Sigmoid colon (tissue), 7 donors: Measurements from ENCODE around the gene DNAJC27. TPM values are rescaled to one million over a fixed set of nuclear protein-coding genes. Genes with fewer than 3 reads are reported as not detected.

Experiments used
- DNase-seq: peaks from one replicate; pipeline ENCODE4 v3.0.0-alpha.2; 2019
- H3K27ac ChIP-seq, 4 donors: fragments of 200-600 bp; sonication (generic); one replicate each; pipeline ENCODE4 v1.5.1; 2016 to 2019; ENCODE audit warnings: mild to moderate bottlenecking in 1 of 4
- H3K27me3 ChIP-seq, 3 donors: fragments of 200-600 bp; sonication (generic); one replicate each; pipeline ENCODE4 v1.5.1; 2019; ENCODE audit warnings: mild to moderate bottlenecking in 1 of 3
- H3K36me3 ChIP-seq, 4 donors: fragments of 200-600 bp; sonication (generic); one replicate each; pipeline ENCODE4 v1.5.1; 2016 to 2019
- H3K4me1 ChIP-seq, 4 donors: fragments of 200-600 bp; sonication (generic); one replicate each; pipeline ENCODE4 v1.5.1; 2017 to 2019
- H3K4me3 ChIP-seq, 4 donors: fragments of 200-600 bp; sonication (generic); one replicate each; pipeline ENCODE4 v1.5.1; 2017 to 2019; ENCODE audit warnings: mild to moderate bottlenecking in 2 of 4, moderate library complexity in 1 of 4
- H3K9me3 ChIP-seq, 4 donors: fragments of 200-600 bp in 3 of 4; sonication (generic) in 3 of 4; one replicate each; pipeline versions ENCODE4 v1.5.1 to v1.6.1; 2013 to 2019
- EP300 ChIP-seq, 4 donors: sonication (generic); formaldehyde crosslinking; IDR thresholded peaks; one replicate each; pipeline ENCODE4 v1.6.1; 2017; ENCODE audit warnings: antibody characterized with exemption in 4 of 4
- POLR2A ChIP-seq, 2 donors: fragments of 450-650 bp; IDR thresholded peaks; one replicate each; pipeline ENCODE4 v1.6.1; 2016; ENCODE audit warnings: antibody characterized with exemption in 2 of 2, mild to moderate bottlenecking in 2 of 2, moderate library complexity in 2 of 2
- POLR2AphosphoS5 ChIP-seq, 4 donors: sonication (generic); formaldehyde crosslinking; IDR thresholded peaks; one replicate each; pipeline ENCODE4 v1.6.1; 2017; ENCODE audit warnings: antibody characterized with exemption in 4 of 4
- WGBS, 2 donors: extraction: QIAGEN DNeasy Blood & Tissue Kit; methylation state at CpG; one replicate each; pipeline ENCODE4 v1.1.7; 2013; 5-methylcytosine and 5-hydroxymethylcytosine counted together
- intact Hi-C: fragments of 100-400 bp; cut with DNase I; formaldehyde crosslinking; loops from one replicate; pipeline ENCODE4 v1.15.1; 2023
- polyA plus RNA-seq, 3 donors: library from polyadenylated mRNA; stranded (reverse); fragments of 200-250 nt; gene quantifications; one replicate each; pipeline ENCODE4 v1.2.3, GENCODE V29; 2013
- total RNA-seq, 4 donors: library from RNA; depleted of rRNA; stranded (reverse); fragments of >200 nt; gene quantifications; one replicate each; pipeline ENCODE4 v1.1.0, GENCODE V29; 2016
- TF ChIP-seq, protein P1 (sequence below), 4 experiments: fragments of 450-650 bp in 3 of 4; fragments of 200-600 bp in 1 of 4; IDR thresholded peaks; one replicate each; pipeline ENCODE4 v1.5.1; 2016 to 2019; ENCODE audit warnings: antibody characterized with exemption in 4 of 4, mild to moderate bottlenecking in 3 of 4, moderate library complexity in 2 of 4
- donor health status: healthy with polysubstance abuse.
- donor health status: Bipolar disorder and iron deficiency.
- donor health status: healthy.

DNAJC27 gene
- total and polyA plus RNA-seq, 7 donors: 0.60 to 12.5 (median 6.3) TPM

DNA sequence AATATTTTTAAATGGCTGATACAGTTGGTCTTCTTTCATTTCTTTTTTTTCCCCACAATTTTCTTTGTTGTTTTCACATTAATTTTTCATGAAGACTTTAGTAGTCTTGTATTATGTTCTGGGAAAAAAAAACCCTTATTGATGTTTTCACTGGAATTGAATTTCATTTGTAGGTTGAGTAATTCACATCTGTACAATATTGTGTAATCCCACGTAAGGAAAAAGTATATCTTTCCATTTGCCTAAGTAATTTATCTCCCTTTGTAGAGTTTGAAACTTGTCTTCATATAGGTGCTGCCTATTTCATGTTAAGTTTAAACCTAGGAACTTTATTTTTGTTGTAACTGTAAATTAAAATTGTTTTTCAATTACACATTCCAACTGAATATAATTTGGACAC is 2.0 kb downstream of the DNAJC27 start:
- no peaks in the 10 kb centered on the region for H3K27me3 ChIP-seq
- peak overlapping the region in 1 of 4 donors; percentile 98 for H3K27ac ChIP-seq
- intact Hi-C loops: loop anchor here (2.0 to 5.0 kb wide), 2 partner anchors 49 to 73 kb away; partner anchors contain the start of genes ADCY3 and EFR3B
- no peak for DNase-seq
- H3K4me1 ChIP-seq: peaks cover 0 to 24% (median 10%) of the 10 kb centered on the region in 4 donors
- H3K9me3 ChIP-seq: no peaks in the 10 kb centered on the region
- no peak for TF ChIP-seq EP300 (IDR thresholded peaks at IDR 0.05)
- no peak for TF ChIP-seq POLR2A (IDR thresholded peaks at IDR 0.05)
- TF ChIP-seq POLR2AphosphoS5 (IDR thresholded peaks at IDR 0.05): no peak
- TF ChIP-seq, protein P1, sequence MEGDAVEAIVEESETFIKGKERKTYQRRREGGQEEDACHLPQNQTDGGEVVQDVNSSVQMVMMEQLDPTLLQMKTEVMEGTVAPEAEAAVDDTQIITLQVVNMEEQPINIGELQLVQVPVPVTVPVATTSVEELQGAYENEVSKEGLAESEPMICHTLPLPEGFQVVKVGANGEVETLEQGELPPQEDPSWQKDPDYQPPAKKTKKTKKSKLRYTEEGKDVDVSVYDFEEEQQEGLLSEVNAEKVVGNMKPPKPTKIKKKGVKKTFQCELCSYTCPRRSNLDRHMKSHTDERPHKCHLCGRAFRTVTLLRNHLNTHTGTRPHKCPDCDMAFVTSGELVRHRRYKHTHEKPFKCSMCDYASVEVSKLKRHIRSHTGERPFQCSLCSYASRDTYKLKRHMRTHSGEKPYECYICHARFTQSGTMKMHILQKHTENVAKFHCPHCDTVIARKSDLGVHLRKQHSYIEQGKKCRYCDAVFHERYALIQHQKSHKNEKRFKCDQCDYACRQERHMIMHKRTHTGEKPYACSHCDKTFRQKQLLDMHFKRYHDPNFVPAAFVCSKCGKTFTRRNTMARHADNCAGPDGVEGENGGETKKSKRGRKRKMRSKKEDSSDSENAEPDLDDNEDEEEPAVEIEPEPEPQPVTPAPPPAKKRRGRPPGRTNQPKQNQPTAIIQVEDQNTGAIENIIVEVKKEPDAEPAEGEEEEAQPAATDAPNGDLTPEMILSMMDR (IDR thresholded peaks at IDR 0.05): no peak
- WGBS, 2 donors: 79 to 84% methylated on average over 1 of the region's 1 CpG
- peaks cover 0 to 28% (median 13%) of the 10 kb centered on the region in 4 donors for H3K36me3 ChIP-seq
- H3K4me3 ChIP-seq: no peak overlapping the region

DNA sequence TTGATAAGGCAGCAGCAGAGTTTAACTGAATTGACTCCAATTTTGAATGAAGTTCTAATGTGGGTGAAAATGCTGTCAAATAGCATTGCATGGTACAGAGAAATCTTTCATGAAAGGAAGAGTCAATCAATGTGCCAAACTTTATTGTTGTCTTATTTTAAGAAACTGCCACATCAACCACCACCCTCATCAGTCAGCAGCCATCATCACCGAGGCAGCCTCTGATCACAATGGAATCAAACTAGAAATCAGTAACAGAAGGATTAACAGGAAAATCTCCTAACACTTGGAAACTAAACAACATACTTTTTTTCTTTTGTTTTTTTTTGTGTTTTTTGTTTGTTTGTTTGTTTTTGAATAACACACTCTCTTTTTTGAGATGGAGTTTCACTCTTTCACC is 9.9 kb downstream of the DNAJC27 start:
- TF ChIP-seq, protein P1 (IDR thresholded peaks at IDR 0.05): no peak
- TF ChIP-seq EP300 (IDR thresholded peaks at IDR 0.05) (no peak), POLR2AphosphoS5 (IDR thresholded peaks at IDR 0.05) (no peak), POLR2A (IDR thresholded peaks at IDR 0.05) (no peak)
- intact Hi-C loops: no loop called here
- no peaks in the 10 kb centered on the region for H3K4me1 ChIP-seq
- no peaks in the 10 kb centered on the region for H3K9me3 ChIP-seq
- H3K27me3 ChIP-seq: no peaks in the 10 kb centered on the region
- peaks cover 14 to 90% (median 36%) of the 10 kb centered on the region in 4 donors for H3K36me3 ChIP-seq
- no peak overlapping the region for H3K4me3 ChIP-seq
- no peak overlapping the region for H3K27ac ChIP-seq
- no peak for DNase-seq
- WGBS, 2 donors: 95 to 96% methylated on average over 1 of the region's 1 CpG

DNA sequence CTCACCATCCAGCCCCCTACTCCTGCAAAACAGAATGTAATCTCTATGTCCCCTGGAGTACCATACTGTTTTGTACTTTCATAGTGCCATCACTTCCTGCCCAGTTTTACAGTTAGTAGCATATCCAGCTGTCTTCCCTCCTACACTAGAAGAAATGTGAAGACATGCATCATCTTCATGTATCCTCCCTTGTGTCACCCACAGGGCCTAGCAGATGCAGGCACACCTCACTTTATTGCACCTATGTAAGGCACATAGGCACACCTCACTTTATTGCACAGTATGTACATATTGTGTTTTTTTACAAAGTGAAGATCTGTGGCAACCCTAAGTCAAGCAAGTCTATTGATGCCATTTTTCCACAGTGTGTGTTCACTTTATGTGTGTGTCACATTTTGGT is 12.0 kb downstream of the DNAJC27 start:
- intact Hi-C loops: no loop called here
- no peak for DNase-seq
- Histone ChIP-seq H3K36me3 (peaks cover 29 to 90% (median 43%) of the 10 kb centered on the region in 4 donors), H3K9me3 (peaks cover 0 to 5% (median 0%) of the 10 kb centered on the region in 4 donors), H3K27me3 (no peaks in the 10 kb centered on the region), H3K4me1 (no peaks in the 10 kb centered on the region), H3K27ac (no peak overlapping the region), H3K4me3 (no peak overlapping the region)
- TF ChIP-seq POLR2A (IDR thresholded peaks at IDR 0.05) (no peak), POLR2AphosphoS5 (IDR thresholded peaks at IDR 0.05) (no peak), EP300 (IDR thresholded peaks at IDR 0.05) (no peak)
- TF ChIP-seq, protein P1 (IDR thresholded peaks at IDR 0.05): no peak

DNA sequence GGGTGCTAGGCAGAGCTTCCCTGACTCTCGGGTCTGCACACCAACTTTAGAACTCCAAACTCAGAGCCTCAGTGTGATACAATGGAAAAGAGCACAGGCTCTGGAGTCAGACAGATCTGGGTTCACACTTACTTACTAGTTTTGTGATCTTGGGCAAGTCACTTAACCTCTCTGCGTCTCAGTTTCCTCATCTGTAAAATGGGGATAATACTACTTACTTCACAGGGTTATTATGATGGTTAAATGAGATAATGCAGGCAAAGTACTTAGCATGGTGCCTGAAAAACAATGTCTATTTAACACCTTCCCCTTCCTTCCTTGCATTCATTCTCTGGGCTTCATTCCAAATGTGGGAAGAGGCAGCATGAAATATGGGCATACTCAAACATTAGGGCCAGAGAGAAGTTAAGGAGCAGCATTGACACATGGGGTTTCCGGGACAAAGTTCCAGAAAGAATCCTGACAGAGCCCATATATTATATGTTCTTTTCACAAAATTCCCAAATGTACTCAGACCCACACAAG is 13.3 kb downstream of the DNAJC27 start:
- Histone ChIP-seq H3K27ac (no peak overlapping the region), H3K36me3 (peaks cover 29 to 93% (median 50%) of the 10 kb centered on the region in 4 donors), H3K27me3 (no peaks in the 10 kb centered on the region), H3K4me3 (no peak overlapping the region), H3K4me1 (no peaks in the 10 kb centered on the region), H3K9me3 (peaks cover 0 to 5% (median 0%) of the 10 kb centered on the region in 4 donors)
- WGBS, 2 donors: 91 to 96% methylated on average over 3 of the region's 3 CpGs
- DNase-seq: no peak
- intact Hi-C loops: no loop called here
- no peak for TF ChIP-seq POLR2AphosphoS5 (IDR thresholded peaks at IDR 0.05)
- no peak for TF ChIP-seq POLR2A (IDR thresholded peaks at IDR 0.05)
- no peak for TF ChIP-seq EP300 (IDR thresholded peaks at IDR 0.05)
- TF ChIP-seq, protein P1 (IDR thresholded peaks at IDR 0.05): no peak

DNA sequence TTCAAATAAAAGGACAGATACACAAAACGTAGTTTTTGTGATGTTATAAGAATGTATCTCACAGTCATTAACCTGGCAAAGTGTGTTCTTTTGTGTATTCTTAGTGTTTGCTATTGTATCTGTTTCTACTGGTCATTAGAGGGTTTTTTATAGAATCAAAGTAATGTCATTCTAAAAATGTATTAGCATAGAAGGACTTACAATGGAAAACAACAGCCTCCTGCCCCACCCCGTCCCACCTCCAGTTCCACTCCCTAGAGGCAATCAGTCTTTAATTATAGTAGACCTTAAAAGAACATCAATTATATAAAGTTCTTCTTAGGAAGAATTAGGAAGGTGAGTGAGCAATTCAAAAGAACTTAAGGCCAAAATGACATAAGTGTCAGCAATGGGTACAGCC is 13.8 kb downstream of the DNAJC27 start:
- TF ChIP-seq EP300 (IDR thresholded peaks at IDR 0.05) (no peak), POLR2AphosphoS5 (IDR thresholded peaks at IDR 0.05) (no peak), POLR2A (IDR thresholded peaks at IDR 0.05) (no peak)
- TF ChIP-seq, protein P1 (IDR thresholded peaks at IDR 0.05): no peak
- intact Hi-C loops: no loop called here
- Histone ChIP-seq H3K4me1 (no peaks in the 10 kb centered on the region), H3K27me3 (no peaks in the 10 kb centered on the region), H3K9me3 (peaks cover 0 to 5% (median 0%) of the 10 kb centered on the region in 4 donors), H3K4me3 (no peak overlapping the region), H3K36me3 (peaks cover 29 to 93% (median 51%) of the 10 kb centered on the region in 4 donors), H3K27ac (no peak overlapping the region)
- WGBS, 2 donors: 84 to 93% methylated on average over 2 of the region's 2 CpGs
- no peak for DNase-seq
